SW480 (cell line): Measurements from ENCODE around the gene TMEM51.
"Not testable (repeated sequence)": the region's sequence is repeated elsewhere in the genome, so short reads cannot be mapped to it uniquely, and the experiment has no call there.

Experiments
- DNase-seq: peaks from one replicate; pipeline ENCODE4 v3.0.0-alpha.2; 2016; ENCODE audit warnings: low spot score

Gene TMEM51

GRCh38 chr1:15128077-15128476 is 25.5 kb upstream of the TMEM51 start:
- DNase-seq, result no peak

- peak; percentile 69 for DNase-seq
Observed at GRCh38 chr1:15128520-15129313, 24.8 kb upstream of the TMEM51 start.

DNA sequence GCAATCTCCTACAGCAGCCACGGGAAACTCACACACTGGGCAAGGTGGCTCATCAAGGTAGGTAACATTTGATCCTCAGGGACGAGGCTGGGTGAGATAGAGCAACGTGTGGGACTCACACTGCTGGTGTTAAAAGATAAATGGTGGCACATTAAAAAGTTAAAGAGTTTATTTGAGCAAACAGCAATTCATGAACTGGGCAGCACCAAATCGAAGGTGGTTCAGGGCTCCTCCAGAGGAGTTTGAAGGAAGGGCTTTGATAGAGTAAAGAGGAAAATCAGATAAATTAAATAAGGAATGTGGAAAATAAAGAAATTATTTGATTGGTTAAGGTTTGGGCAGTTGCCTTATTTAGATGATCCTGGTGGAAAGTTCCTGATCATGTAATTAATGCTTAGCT is 23.6 kb upstream of the TMEM51 start:
- no peak for DNase-seq

DNA sequence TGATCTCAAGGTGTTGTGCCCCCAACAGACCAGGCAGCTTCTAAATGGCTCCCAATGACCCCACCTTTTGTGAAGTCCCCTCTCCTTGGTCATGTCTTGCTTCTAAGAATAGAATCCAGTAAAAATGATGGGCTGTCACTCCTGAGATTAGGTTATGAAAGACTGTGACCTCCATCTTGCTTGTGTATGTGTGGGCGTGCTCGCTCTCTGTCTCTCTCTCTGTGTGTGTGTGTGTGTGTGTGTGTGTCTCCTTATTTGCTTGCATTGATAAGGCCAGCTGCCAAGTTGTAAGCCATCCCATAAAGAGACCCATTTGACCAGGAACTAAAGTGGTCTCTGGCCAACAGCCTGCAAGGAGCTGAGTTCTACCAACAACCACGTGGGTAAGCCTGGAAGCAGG is 22.9 kb upstream of the TMEM51 start:
- DNase-seq, result no peak

GRCh38 chr1:15132965-15133364 is 20.6 kb upstream of the TMEM51 start:
- DNase-seq, result no peak

GRCh38 chr1:15134285-15134684 is 19.3 kb upstream of the TMEM51 start:
- DNase-seq, result no peak

GRCh38 chr1:15135604-15136003 is 17.9 kb upstream of the TMEM51 start:
- DNase-seq, result not testable (repeated sequence)

GRCh38 chr1:15137809-15138208 is 15.7 kb upstream of the TMEM51 start:
- DNase-seq, result no peak

- DNase-seq, result peak; percentile 91
Observed at GRCh38 chr1:15139654-15140350, 13.7 kb upstream of the TMEM51 start.

GRCh38 chr1:15141935-15142539 is 11.5 kb upstream of the TMEM51 start:
- DNase-seq, result no peak

DNA sequence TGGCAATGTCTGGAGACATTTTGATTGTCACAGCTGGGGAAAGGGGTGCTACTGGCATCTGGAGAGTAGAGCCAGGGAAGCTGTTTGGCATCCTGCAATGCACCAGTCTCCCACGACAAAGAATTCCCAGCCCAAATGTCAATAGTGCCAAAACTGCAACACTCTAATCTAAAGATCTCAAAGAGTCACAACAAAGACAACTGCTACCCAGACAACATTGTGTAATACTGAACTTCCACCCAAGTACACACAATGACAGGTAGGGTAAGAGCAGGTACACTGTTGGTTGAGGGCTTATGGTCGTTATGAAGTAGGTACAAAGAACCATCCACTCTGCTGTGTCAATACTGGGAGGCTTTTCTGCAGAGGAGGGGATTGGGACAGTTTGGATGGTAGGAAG is 8.2 kb upstream of the TMEM51 start:
- DNase-seq, result no peak

- no peak for DNase-seq
Observed at GRCh38 chr1:15146142-15146680, 7.3 kb upstream of the TMEM51 start.

DNA sequence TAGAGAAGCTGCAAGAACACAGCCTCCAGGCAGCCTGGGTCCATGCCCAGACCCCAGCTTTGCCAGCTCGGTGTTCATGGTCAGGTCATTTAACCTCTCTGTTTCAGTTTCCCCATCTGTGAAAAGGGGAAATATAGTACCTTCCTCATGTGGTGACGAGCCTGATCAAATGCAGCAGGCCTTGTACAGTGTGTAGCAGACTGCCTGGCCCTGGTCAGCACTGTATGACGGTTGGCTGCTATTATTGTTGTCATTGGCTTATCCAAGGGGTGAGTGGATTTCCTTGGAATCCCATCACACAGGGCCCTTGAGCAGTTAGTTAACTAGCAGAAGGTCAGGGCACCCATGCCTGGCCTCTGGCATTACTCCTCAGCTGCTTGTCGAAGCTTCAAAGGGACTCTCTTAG is 6.6 kb upstream of the TMEM51 start:
- no peak for DNase-seq

DNA sequence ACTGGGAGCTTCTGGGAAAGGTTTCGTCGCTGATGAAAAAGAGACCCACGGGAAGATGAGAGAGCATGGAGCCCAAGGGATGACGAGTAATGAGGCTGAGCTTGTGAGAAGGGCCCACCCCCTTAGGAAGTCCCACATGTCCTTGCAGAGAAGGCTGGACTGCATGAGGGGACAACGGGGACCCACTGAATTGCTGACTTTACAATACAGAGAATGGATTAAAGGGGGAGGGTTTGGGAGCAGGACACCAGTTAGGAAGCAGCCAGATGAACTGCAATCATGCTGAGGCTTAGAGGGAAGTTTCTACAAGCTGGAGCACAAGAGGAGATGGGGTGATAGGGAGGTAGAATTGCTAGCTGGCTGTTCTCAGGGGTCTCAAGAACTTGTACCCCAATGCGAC is 5.5 kb upstream of the TMEM51 start:
- DNase-seq, result no peak

- DNase-seq, result no peak
Observed at GRCh38 chr1:15148475-15148874, 5.1 kb upstream of the TMEM51 start.

DNA sequence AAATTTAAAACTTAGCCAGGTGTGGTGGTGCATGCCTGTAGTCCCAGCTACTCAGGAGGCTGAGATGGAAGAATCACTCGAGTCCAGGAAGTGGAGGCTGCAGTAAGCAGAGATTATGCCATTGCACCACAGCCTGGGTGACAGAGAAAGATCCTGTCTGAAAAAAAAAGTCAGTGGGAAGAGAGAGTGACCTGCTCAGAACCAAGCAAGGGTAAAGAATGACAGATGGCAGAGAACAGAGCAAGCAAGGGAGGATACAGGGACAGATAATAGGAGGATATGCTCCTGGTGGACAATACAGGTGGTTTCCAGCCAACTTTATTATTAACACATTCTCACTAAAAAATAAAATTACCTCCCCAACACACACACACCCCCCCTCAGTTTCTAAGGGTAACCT is 4.6 kb upstream of the TMEM51 start:
- no peak for DNase-seq

DNA sequence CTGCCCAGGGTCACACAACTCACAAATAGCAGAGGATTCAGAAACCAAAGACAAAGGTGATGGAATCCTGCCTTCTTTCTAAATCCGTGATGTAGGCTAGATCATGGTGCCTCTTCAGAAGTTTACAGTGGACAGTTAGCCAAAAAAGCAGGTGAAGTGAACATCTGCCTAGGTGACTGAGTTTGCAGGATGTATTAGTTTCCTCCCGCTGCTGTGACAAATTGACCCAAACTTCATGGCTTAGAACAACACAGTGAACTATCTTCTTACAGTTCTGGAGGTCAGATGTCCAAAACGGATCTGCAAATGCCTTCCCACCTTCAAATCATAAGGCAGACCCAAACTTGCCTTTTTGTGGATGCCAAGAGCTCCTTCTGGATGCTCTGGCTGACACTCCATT is 3.2 kb upstream of the TMEM51 start:
- DNase-seq, result no peak

DNA sequence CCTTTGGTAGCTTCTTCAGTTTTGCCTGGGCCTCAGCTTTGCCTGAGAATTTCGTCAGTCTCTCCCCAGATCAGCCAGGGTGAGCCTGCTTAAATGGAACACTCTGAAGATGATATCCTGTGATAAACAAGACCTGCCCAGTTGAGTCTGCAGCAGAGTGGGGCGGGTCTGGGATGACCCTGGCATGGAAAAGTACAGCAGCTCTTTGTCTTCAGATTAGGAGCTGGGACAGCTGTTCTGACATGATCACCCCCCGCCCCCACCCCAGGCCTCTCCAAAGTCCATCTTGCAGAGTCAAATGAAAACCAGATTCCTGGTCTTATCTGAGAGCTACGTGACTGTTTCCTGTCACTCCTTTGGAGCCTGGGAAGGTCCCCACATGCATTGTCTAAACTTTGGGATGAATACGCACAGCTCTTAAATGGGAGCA is 2.2 kb upstream of the TMEM51 start:
- no peak for DNase-seq

DNA sequence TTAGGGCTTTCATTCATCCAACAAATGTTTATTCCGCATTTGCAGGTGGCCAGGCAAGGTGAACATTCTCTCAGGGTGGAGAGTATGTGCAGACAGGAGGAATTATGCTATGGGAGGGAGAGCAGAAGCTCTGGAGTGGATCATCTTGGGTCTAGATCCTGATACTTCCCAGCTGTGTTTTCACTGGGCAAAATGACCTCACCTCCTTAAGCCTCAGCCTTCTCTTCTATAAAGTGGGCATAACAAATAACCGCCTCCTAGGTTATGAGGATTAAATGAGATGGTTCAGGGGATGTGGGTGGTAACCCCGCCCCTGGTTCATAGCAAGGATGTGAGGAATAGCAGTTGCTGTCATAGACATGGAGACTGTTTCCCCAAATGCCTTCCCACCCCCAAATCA is 1.7 kb upstream of the TMEM51 start:
- no peak for DNase-seq

DNA sequence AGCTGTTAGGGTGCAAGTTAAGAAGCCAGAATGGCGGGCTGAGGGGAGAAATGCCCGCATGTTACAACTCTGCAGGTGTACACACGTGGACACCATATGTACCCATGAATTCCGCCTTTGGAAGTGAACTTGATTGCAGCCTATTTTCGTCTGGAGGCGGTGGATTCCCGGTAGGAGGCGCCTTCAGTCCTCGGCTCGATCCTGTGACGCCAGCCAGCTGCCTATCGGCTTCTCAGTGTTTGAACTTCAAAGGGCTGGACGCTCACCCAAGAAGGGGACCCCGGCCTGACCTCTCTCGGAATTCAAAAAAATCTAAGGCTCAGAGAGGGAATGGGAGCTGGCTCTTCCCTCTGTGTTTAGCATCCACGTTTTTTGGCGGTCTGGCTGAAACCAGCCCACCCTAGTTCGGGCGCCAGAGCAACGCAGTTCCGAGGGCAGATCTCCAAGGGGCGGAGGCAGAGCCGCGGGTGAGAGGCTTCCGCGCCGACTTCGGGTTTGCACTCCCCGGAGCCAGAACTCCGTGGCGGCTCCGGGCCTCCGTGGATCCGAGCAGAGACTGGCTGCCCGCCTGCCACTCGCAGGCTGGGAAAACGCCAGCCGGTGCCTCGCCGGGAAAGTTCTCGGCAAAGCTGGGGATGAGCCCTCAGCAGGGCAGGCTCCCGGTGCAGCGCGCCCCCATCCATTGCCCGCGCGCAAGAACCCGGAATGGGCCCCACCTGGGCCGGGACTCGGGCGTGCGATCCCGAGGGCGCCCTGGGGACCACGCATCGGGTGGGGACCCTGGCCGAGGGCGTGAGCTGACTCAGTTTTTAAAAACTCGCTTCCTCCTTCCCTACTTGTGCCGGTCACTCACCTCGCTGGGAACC is 996 bp upstream of the TMEM51 start:
- DNase-seq, result peak; percentile 89

GRCh38 chr1:15153842-15154479 is 414 bp downstream of the TMEM51 start:
- DNase-seq, result peak; percentile 46
